ENCODE results near the gene MRPL2.
"Not testable (repeated sequence)": the region's sequence is repeated elsewhere in the genome, so short reads cannot be mapped to it uniquely, and the experiment has no call there.

MRPL2 gene

DNA sequence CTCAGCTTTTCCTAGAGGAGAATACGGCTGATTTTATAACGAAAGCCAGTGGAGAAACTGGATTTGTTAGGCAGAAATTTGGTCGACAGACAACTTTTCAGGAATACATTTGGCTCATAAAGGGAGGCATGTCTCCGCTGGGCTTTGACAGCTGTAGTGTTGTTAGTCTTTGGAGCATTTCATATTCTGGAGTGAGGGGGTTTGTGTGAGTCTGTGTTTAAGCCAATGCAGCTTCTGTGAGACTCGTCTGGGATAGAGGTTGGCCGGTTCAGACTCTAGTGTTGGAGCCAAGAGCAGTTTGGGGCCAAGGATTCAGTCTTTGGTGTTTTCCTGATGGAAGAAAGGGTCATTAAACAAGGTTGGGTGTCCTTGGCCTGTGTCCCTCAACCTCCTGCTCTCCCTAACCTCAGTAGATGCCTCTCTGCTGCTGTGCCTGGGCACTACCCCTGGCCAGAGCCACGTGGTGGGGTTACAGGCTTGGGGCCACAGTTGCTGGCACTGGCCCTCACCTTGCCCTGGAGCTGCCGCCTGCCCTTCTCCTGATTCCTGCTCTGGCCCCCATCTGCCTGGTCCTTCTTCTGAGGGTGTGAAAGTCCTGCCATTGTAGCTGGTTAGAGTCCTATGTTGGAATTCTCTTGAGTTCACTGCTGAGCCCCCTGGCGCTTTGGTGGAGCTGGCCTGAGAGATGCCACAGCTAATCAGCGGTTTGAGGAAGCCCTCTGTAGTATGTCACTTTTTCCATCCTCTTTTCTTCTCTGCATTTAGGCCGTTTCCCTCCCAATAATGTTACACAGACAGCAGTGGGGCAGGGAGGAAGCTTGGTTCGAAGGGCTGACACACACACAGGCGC is 23.8 kb upstream of the MRPL2 start:
- DNase-seq (ENCODE audit: low spot score) = no peak

DNA sequence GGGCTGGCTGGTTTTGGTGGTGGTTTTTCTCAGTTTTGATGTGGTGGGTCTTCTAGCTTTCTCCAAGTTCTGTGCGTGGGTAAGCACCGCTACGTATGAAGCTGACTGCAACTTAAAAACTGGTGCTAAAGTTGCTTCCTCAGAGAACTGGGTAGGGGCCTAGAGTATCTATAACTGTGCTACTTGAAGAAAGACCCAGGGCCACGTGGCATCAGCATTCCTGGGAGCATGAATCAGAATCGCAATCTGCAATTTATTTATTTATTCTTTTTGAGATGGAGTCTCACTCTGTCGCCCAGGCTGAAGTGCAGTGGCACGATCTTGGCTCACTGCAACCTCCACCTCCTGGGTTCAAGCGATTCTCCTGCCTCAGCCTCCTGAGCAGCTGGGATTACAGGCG is 22.7 kb upstream of the MRPL2 start:
- DNase-seq (ENCODE audit: low spot score) = not testable (repeated sequence)

DNA sequence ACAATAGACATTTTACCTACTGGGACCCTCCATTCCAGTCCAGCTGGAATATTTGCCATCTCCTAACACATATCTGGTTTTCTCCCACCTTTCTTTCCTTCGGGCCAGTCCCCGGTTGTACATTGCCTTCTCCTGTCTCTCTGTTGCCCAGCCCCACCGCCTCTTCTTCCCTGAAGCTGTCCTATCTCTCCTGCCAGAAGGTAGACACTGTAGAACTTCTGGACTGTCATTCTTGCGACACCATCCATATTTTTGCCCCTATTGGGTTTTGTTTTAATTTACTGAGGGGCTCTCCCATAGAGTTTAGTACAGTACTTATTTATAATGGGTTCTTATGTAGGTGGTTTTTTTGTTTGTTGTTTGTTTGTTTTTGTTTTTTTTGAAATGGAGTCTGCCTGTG is 21.8 kb upstream of the MRPL2 start:
- no peak for DNase-seq (ENCODE audit: low spot score)

DNA sequence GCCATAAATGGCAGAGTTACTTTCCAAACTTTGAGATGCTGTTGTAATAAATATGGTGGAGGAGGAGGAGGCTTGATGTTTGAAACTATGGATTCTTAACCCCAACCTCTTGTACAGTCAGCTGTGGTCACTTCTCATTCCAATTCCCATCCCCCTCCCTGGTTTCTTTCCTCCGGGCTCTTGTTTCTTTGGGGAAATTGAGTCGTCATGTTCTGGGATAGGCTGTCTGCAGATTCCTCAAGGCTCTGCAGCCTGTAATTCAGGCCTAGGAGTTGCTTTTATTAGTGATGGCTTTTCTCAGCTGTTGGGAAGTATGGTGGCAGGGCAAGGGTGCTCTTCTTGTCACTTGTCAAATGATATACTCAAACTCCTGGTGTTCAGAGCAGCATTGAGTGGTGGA is 19.5 kb upstream of the MRPL2 start:
- no peak for DNase-seq (ENCODE audit: low spot score)

GRCh38 chr6:43077981-43078511 is 18.8 kb upstream of the MRPL2 start:
- DNase-seq (ENCODE audit: low spot score) = no peak

- no peak for DNase-seq (ENCODE audit: low spot score)
These were observed 18.1 kb upstream of the MRPL2 start for GRCh38 chr6:43077333-43077809.

GRCh38 chr6:43076464-43077332 is 17.5 kb upstream of the MRPL2 start:
- DNase-seq (ENCODE audit: low spot score) = peak; percentile 75

GRCh38 chr6:43075670-43076463 is 16.6 kb upstream of the MRPL2 start, which contains the start of gene PTK7:
Gene PTK7, plus strand, starts transcription at chr6:43076314. Its CDS starts 175 bp downstream, at chr6:43076489.
- DNase-seq (ENCODE audit: low spot score) = peak; percentile 93

DNA sequence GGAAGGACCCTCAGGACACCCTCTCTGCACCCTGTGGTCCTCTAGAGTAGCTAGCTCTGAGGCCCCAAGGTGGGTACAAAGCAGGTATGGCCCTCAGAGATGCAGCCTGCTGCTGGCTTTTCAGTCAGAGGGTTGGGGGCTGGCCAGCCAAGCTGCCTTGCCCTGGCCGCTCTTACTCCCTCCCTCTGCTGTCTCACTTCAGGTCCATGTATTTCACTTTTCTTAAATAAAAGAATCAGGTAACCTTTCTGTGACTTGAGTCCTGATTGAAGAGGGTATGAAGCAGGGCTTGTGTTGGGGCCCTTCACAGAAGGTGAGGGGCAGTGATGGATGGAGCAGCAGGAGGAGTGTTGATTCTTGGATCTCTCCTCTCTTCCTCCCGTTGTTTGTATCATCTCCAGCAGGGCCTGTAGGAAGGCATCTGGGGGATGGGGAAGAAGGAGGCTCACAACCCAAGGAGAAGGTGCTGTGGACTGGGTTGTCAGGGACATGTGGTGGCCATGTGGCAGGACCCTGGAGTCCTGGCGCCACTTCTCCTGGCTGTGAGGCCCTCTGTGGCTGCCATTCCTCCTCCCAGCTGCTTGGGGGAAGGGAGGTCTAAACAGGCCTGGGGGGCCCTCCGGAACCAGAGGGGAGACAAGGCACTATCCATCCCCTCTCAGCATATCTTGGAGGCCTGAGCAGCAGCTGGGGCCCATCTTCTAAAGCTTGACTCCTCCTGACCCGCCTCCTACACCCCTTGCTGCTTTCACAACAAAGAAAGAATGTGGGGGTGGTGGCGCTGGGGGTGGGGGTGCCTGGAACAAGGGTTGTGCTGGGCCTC is 15.8 kb upstream of the MRPL2 start:
- no peak for DNase-seq (ENCODE audit: low spot score)

DNA sequence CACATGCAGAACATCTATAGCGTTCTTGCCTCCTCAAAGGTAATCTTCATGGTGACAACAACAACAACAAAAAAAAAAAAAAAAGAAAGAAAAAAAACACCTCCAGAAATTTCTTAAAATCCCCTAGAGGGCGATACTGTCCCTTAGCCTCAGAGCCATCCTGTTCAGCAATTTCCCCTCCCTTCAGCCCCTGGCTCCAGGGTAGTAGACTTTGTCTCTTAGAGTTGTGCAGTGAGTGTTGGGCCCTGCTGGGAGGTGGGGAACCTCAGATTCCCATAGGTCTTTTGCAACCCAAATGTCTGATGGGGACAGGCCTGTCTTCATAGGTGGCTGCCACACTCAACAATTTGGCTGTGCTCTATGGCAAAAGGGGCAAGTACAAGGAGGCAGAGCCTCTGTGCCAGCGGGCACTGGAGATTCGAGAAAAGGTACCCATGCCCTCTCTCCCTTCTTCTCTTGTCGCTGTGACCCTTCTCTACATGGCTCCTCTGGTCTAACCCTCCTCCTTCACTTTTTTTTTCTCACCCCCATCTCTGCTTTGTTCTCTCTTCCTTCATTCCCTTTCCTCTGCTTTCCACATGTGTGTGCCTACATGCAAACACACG is 10.9 kb upstream of the MRPL2 start:
- no peak for DNase-seq (ENCODE audit: low spot score)

DNA sequence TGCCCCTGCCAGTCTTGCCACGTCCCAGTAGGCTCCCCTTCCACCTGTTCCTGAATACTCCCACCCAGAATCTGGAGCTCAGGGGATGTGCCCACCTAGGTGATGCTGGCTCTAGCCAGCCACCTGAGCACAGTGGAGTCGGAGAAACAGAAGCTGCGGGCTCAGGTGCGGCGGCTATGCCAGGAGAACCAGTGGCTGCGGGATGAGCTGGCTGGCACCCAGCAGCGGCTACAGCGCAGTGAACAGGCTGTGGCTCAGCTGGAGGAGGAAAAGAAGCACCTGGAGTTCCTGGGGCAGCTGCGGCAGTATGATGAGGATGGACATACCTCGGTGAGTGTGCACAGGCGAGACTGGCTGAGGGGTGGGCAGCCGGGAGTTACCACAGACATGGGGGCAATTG is 3.6 kb upstream of the MRPL2 start:
- DNase-seq (ENCODE audit: low spot score) = no peak

DNA sequence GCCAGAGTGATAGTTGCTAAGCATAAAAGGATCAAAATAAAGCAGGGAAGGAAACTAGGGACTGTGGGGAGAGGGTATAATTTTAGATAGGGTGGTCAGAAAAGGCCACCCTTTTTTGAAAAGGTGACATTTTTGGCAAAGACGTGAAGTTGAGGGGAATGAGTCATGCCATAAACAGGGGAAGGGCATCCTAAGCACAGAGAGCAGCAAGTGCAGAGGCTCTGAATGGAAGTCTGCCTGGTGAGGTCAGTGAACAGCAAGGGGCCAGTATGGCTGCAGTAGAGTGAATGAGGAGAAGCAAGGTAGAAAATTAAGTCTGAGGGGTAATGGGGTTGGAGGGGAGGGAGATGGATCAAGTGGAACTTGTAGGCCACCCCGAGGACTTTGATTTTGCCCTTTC is 2.6 kb upstream of the MRPL2 start:
- no peak for DNase-seq (ENCODE audit: low spot score)

DNA sequence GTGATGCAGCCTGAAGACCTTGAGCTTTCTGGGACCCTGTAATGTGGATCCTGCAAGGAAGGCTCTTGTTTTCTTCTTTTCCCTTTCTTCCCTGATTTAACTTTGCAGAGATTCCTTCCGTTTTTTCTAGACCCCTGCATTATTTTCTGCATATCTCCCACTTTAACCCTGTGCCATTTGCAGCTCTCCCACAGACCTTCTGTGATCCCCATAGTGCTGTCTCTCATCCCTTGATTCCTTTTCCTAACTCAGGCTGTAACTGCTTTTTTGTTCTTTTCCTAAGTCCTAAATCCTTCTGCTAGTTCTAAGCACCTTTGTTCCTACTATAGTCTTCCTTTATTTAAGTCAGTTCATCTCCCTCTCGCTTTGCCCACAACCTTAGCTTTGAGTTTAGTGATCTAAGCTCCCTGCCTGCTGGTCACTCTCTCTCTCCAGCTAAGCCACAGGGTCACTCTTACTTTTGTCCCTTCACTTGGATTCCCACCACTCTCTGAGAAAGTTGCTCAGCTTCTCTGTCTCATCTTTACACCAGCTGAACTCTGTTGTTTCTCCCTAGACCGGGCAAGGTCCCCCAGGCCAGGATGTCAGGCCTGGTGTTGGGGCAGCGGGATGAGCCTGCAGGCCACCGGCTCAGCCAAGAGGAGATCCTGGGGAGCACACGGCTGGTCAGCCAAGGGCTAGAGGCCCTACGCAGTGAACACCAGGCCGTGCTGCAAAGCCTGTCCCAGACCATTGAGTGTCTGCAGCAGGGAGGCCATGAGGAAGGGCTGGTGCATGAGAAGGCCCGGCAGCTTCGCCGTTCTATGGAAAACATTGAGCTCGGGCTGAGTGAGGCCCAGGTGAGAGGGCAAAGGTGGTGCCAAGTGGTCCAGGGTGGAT is 1.8 kb upstream of the MRPL2 start:
- no peak for DNase-seq (ENCODE audit: low spot score)

GRCh38 chr6:43060034-43060754 is 960 bp upstream of the MRPL2 start:
- DNase-seq (ENCODE audit: low spot score) = no peak

DNA sequence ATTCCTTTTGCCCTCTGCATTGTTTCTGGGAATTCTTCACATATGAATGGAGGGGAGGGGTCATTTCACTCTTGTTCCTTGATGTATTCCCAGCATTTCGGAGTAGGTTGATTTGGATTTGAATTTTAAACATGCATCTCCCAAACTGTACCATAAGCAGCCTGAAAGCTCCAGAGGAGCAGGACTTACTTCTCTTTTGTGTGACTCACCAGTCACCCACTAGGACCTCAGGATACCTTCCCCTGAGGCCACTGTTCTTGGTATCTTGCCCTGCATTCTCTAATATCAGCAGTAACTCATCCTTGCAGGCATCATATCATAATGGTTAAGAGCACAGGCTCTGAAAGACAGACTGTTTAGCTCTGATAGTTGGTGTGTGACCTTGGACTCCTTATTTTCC is 703 bp downstream of the MRPL2 start:
- DNase-seq (ENCODE audit: low spot score) = no peak

GRCh38 chr6:43055966-43056365 is 3.3 kb downstream of the MRPL2 start:
- DNase-seq (ENCODE audit: low spot score) = no peak

DNA sequence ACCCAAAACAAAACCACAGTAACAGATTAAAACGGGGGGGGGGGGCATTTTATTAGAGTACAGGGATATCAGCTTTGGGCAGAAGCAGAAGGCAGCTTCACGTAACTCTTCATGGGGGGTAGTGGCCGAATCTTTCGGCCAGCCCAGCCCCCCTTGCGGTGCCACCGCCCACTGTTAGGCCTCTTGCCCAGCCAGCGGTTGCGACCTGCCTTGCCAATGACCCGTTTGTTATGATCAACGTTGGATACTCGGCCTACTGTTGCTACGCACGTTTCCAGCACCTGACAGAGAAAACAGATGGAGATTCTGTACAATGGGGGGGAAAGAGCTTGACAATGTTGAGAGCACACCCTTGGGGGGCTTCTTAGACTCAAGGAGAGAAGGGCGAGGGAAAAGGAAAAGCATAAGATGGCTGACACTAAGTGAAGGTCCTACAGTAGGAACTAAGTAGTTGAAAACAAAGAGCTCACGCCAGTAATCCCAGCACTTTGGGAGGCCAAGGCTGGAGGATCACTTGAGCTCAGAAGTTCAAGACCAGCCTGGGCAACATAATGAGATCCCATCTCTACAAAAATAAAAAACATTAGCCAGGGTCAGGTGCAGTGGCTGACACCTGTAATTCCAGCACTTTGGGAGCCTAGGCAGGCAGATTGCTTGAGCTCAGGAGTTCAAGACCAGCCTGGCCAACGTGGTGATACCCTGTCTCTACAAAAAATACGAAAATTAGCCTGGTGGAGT is 4.9 kb downstream of the MRPL2 start:
- no peak for DNase-seq (ENCODE audit: low spot score)

GRCh38 chr6:43053545-43054205 is 5.6 kb downstream of the MRPL2 start, which contains the start of gene CUL7:
Gene CUL7, minus strand, starts transcription at chr6:43053851. Its CDS starts 1,063 bp downstream, at chr6:43052788.
- DNase-seq (ENCODE audit: low spot score) = peak; percentile 88

Data from ecto neural progenitor cell (in vitro differentiated cells).